GM23338 (cell line): ENCODE measurements around the gene POLR2L.

ENCODE experiments used
- CREB1 ChIP-seq: fragments of 250-450 bp; sonication (Bioruptor Pico); IDR thresholded peaks from 2 replicates; pipeline ENCODE4 v1.5.0; 2020; ENCODE audit warnings: low read depth, mild to moderate bottlenecking, moderate library complexity
- CTCF ChIP-seq, 2 experiments: fragments of 200-600 bp in 1 of 2; sonication (generic) in 1 of 2; conservative IDR thresholded peaks; 2 replicates each; pipeline versions ENCODE4 v1.5.1 to v1.6.1; 2016 to 2017; ENCODE audit warnings: antibody characterized with exemption in 2 of 2, low read depth in 2 of 2, mild to moderate bottlenecking in 2 of 2, moderate library complexity in 1 of 2
- EZH2 ChIP-seq: fragments of 200-600 bp; sonication (generic); IDR thresholded peaks from one replicate; pipeline ENCODE4 v1.8.0; 2017; ENCODE audit warnings: antibody characterized with exemption, mild to moderate bottlenecking, low read depth; ENCODE audit not compliant: unreplicated experiment
- EZH2phosphoT487 ChIP-seq: fragments of 200-600 bp; sonication (generic); IDR thresholded peaks from one replicate; pipeline ENCODE4 v1.8.1; 2018; ENCODE audit warnings: antibody characterized with exemption; ENCODE audit not compliant: unreplicated experiment
- JUNB ChIP-seq: IDR thresholded peaks from one replicate; pipeline ENCODE4 v1.6.1; 2016; ENCODE audit warnings: antibody characterized with exemption; ENCODE audit not compliant: unreplicated experiment
- NANOG ChIP-seq: IDR thresholded peaks from 2 replicates; pipeline ENCODE4 v1.6.1; 2016; ENCODE audit warnings: antibody characterized with exemption, borderline replicate concordance
- POLR2AphosphoS5 ChIP-seq: IDR thresholded peaks from 2 replicates; pipeline ENCODE4 v1.6.1; 2016; ENCODE audit warnings: antibody characterized with exemption, low read depth
- STAT1 ChIP-seq: IDR thresholded peaks from one replicate; pipeline ENCODE4 v1.6.1; 2016; ENCODE audit warnings: antibody characterized with exemption; ENCODE audit not compliant: unreplicated experiment
- ZNF114 ChIP-seq: fragments of 250-450 bp; sonication (Bioruptor Pico); IDR thresholded peaks from 2 replicates; pipeline ENCODE4 v1.5.0; 2020; ENCODE audit warnings: mild to moderate bottlenecking, moderate library complexity
- ZNF331 ChIP-seq: fragments of 250-450 bp; sonication (Bioruptor Pico); IDR thresholded peaks from 2 replicates; pipeline ENCODE4 v1.5.0; 2020; ENCODE audit warnings: low read depth, mild to moderate bottlenecking, moderate library complexity
- TF ChIP-seq, protein P1 (sequence below): IDR thresholded peaks from one replicate; pipeline ENCODE4 v1.6.1; 2018; ENCODE audit warnings: antibody characterized with exemption; ENCODE audit not compliant: unreplicated experiment
- TF ChIP-seq, protein P2 (sequence below): IDR thresholded peaks from 2 replicates; pipeline ENCODE4 v1.6.1; 2016; ENCODE audit warnings: antibody characterized with exemption

GRCh38 chr11:841981-842369 lies 354 bp downstream of the POLR2L start:
- no peak for TF ChIP-seq CTCF (conservative IDR thresholded peaks at IDR 0.05; ENCODE audit: low read depth in 2 of 2)
- TF ChIP-seq, protein P1, sequence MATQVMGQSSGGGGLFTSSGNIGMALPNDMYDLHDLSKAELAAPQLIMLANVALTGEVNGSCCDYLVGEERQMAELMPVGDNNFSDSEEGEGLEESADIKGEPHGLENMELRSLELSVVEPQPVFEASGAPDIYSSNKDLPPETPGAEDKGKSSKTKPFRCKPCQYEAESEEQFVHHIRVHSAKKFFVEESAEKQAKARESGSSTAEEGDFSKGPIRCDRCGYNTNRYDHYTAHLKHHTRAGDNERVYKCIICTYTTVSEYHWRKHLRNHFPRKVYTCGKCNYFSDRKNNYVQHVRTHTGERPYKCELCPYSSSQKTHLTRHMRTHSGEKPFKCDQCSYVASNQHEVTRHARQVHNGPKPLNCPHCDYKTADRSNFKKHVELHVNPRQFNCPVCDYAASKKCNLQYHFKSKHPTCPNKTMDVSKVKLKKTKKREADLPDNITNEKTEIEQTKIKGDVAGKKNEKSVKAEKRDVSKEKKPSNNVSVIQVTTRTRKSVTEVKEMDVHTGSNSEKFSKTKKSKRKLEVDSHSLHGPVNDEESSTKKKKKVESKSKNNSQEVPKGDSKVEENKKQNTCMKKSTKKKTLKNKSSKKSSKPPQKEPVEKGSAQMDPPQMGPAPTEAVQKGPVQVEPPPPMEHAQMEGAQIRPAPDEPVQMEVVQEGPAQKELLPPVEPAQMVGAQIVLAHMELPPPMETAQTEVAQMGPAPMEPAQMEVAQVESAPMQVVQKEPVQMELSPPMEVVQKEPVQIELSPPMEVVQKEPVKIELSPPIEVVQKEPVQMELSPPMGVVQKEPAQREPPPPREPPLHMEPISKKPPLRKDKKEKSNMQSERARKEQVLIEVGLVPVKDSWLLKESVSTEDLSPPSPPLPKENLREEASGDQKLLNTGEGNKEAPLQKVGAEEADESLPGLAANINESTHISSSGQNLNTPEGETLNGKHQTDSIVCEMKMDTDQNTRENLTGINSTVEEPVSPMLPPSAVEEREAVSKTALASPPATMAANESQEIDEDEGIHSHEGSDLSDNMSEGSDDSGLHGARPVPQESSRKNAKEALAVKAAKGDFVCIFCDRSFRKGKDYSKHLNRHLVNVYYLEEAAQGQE, result no peak
- TF ChIP-seq POLR2AphosphoS5, result no peak
- TF ChIP-seq EZH2, result no peak
- no peak for TF ChIP-seq EZH2phosphoT487
- TF ChIP-seq JUNB, result no peak
- TF ChIP-seq, protein P2, sequence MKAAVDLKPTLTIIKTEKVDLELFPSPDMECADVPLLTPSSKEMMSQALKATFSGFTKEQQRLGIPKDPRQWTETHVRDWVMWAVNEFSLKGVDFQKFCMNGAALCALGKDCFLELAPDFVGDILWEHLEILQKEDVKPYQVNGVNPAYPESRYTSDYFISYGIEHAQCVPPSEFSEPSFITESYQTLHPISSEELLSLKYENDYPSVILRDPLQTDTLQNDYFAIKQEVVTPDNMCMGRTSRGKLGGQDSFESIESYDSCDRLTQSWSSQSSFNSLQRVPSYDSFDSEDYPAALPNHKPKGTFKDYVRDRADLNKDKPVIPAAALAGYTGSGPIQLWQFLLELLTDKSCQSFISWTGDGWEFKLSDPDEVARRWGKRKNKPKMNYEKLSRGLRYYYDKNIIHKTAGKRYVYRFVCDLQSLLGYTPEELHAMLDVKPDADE, result no peak
- no peak for TF ChIP-seq CREB1 (CRISPR knock-in tag)
- no peak for TF ChIP-seq NANOG
- no peak for TF ChIP-seq ZNF331
- TF ChIP-seq ZNF114 (CRISPR knock-in tag), result no peak
- no peak for TF ChIP-seq STAT1
